ENCODE data around the gene GPR78. TPM values are rescaled to one million over a fixed set of nuclear protein-coding genes. Genes with fewer than 3 reads are reported as not detected.
A peak's percentile ranks its signal among the peaks of the same experiment; 100 is the strongest.

GPR78 gene
- 0.75 TPM for polyA plus RNA-seq (ENCODE audit: insufficient read length)

- DNase-seq = peak; percentile 78
Observed at GRCh38 chr4:8580321-8581093, at the start of gene GPR78. GPR78 (plus strand) TSS chr4:8580392; CDS start chr4:8580983, 591 bp downstream.

GRCh38 chr4:8532245-8532781 is 47.9 kb upstream of the GPR78 start:
- DNase-seq = no peak

GRCh38 chr4:8533274-8533865 is 46.8 kb upstream of the GPR78 start:
- DNase-seq = no peak

GRCh38 chr4:8534129-8534528 is 46.1 kb upstream of the GPR78 start:
- no peak for DNase-seq

- DNase-seq = no peak
Observed at GRCh38 chr4:8534611-8535010, 45.6 kb upstream of the GPR78 start.

GRCh38 chr4:8536467-8536866 is 43.7 kb upstream of the GPR78 start:
- no peak for DNase-seq

- peak; percentile 28 for DNase-seq
Observed at GRCh38 chr4:8537041-8537461, 43.1 kb upstream of the GPR78 start.

- DNase-seq = no peak
Observed at GRCh38 chr4:8538076-8538702, 42.0 kb upstream of the GPR78 start.

- no peak for DNase-seq
Observed at GRCh38 chr4:8538703-8539567, 41.3 kb upstream of the GPR78 start.

GRCh38 chr4:8539661-8540060 is 40.5 kb upstream of the GPR78 start:
- no peak for DNase-seq

GRCh38 chr4:8540072-8540471 is 40.1 kb upstream of the GPR78 start:
- no peak for DNase-seq

GRCh38 chr4:8540586-8540985 is 39.6 kb upstream of the GPR78 start:
- no peak for DNase-seq

- no peak for DNase-seq
Observed at GRCh38 chr4:8540991-8541390, 39.2 kb upstream of the GPR78 start.

GRCh38 chr4:8541981-8542715 is 38.0 kb upstream of the GPR78 start:
- DNase-seq = no peak

GRCh38 chr4:8542776-8543525 is 37.2 kb upstream of the GPR78 start:
- no peak for DNase-seq

GRCh38 chr4:8543623-8544022 is 36.6 kb upstream of the GPR78 start:
- no peak for DNase-seq

- DNase-seq = no peak
Observed at GRCh38 chr4:8544282-8544681, 35.9 kb upstream of the GPR78 start.

GRCh38 chr4:8544741-8545438 is 35.3 kb upstream of the GPR78 start:
- no peak for DNase-seq

GRCh38 chr4:8545439-8545765 is 34.8 kb upstream of the GPR78 start:
- no peak for DNase-seq

- DNase-seq = no peak
Observed at GRCh38 chr4:8546766-8547107, 33.5 kb upstream of the GPR78 start.
